CD4-positive, CD25-positive, alpha-beta regulatory T cell (primary cell): ENCODE results near the gene CRB1. TPM values are rescaled to one million over a fixed set of nuclear protein-coding genes. Genes with fewer than 3 reads are reported as not detected.

Source experiments
- ATAC-seq, 2 donors: fragments of 150-1000 bp; cut with Tn5 transposase; one replicate each; pipeline ENCODE4 v1.10.0; 2021; ENCODE audit warnings: low read depth in 2 of 2, moderate number of reproducible peaks in 2 of 2, moderate library complexity in 1 of 2
- DNase-seq, 3 donors: peaks; one replicate each; pipeline versions ENCODE4 v3.0.0 to v3.0.0-alpha.2; 2012 to 2022; ENCODE audit warnings: mixed read lengths in 1 of 3
- H3K27ac ChIP-seq: one replicate; pipeline ENCODE4 v1.7.0; 2013; ENCODE audit warnings: mild to moderate bottlenecking, low read length; ENCODE audit not compliant: insufficient read depth, poor library complexity, severe bottlenecking
- H3K27me3 ChIP-seq: one replicate; pipeline ENCODE4 v1.7.0; 2013; ENCODE audit warnings: low read length; ENCODE audit not compliant: control insufficient read depth, insufficient read depth
- H3K36me3 ChIP-seq: one replicate; pipeline ENCODE4 v1.7.0; 2013; ENCODE audit warnings: mild to moderate bottlenecking, low read length, moderate library complexity; ENCODE audit not compliant: control insufficient read depth, insufficient read depth
- H3K4me1 ChIP-seq: 2 replicates; pipeline ENCODE4 v1.7.0; 2013; ENCODE audit warnings: mild to moderate bottlenecking, low read length; ENCODE audit not compliant: insufficient read depth, control insufficient read depth, poor library complexity, severe bottlenecking
- H3K4me3 ChIP-seq: one replicate; pipeline ENCODE4 v1.7.0; 2013; ENCODE audit warnings: low read depth, mild to moderate bottlenecking, low read length, moderate library complexity
- H3K9me3 ChIP-seq, 2 experiments: 1 replicate in 1 of 2; 2 replicates in 1 of 2; pipeline ENCODE4 v1.7.0; 2013; ENCODE audit warnings: low read length in 2 of 2, mild to moderate bottlenecking in 1 of 2, moderate library complexity in 1 of 2; ENCODE audit not compliant: control insufficient read depth in 2 of 2
- H3K27ac Mint-ChIP-seq, 3 donors: one replicate each; pipeline ENCODE4 v1.8.0; 2020 to 2022; ENCODE audit warnings: mild to moderate bottlenecking in 3 of 3, mixed read lengths in 3 of 3, moderate library complexity in 2 of 3
- H3K27me3 Mint-ChIP-seq: one replicate; pipeline ENCODE4 v1.8.0; 2022; ENCODE audit warnings: mild to moderate bottlenecking, mixed read lengths
- H3K36me3 Mint-ChIP-seq: one replicate; pipeline ENCODE4 v1.8.0; 2020; ENCODE audit warnings: mixed read lengths
- H3K4me1 Mint-ChIP-seq, 4 donors: one replicate each; pipeline ENCODE4 v1.8.0; 2020 to 2022; ENCODE audit warnings: mixed read lengths in 4 of 4, mild to moderate bottlenecking in 1 of 4
- H3K4me3 Mint-ChIP-seq, 4 donors: one replicate each; pipeline ENCODE4 v1.8.0; 2020 to 2022; ENCODE audit warnings: mild to moderate bottlenecking in 4 of 4, mixed read lengths in 4 of 4, moderate library complexity in 3 of 4
- H3K9me3 Mint-ChIP-seq, 7 donors: one replicate each; pipeline ENCODE4 v1.8.0; 2020 to 2022; ENCODE audit warnings: mixed read lengths in 7 of 7, mild to moderate bottlenecking in 3 of 7, moderate library complexity in 2 of 7
- polyA plus RNA-seq, 4 donors: library from polyadenylated mRNA; unstranded; fragments of 300-500 nt; fragmentation: Illumina TruSeq; gene quantifications; one replicate each; pipeline ENCODE4 v1.2.3, GENCODE V29; 2021
- total RNA-seq: library from RNA; stranded (reverse); gene quantifications from one replicate; pipeline ENCODE4 v1.2.3, GENCODE V29; 2022

Gene CRB1
- total and polyA plus RNA-seq, 5 donors from 2014 or later, result not detected

DNA sequence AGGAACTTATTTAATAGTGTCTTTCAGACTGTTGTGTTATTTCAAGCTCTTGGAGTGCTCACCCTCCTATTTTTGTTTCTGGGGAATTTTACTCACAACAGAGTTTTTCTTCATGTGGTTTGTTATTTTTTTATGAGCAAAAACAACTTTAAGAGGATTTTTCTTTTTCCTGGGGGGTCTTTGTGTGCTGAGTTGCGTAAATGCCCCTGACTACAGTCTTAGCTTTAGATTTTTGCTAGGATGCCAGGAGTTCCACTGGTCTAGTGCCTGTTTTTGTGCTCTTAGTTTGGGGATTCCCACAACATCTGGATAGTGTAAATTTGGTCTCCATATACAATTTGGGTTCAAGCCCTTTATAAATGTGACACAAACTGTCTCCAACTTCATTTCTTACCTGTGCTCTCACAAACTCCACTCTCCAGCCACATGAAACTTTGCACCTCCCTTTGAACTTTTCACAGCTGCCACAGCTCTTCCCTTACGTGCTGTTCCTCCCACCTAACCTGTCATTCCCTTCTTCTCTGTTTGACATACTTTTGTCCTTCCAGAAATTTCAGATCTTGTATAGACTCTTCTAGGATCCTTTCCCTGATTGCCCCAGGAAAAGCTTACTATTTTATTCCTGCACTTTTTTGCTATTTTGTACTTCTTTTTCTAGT is 180.2 kb downstream of the CRB1 start:
- no peak overlapping the region for H3K4me3 Mint-ChIP-seq
- H3K36me3 ChIP-seq, result no peaks in the 10 kb centered on the region
- no peaks in the 10 kb centered on the region for H3K9me3 Mint-ChIP-seq
- no peaks in the 10 kb centered on the region for H3K27me3 ChIP-seq
- H3K4me1 ChIP-seq, result no peaks in the 10 kb centered on the region
- H3K36me3 Mint-ChIP-seq, result no peaks in the 10 kb centered on the region
- no peaks in the 10 kb centered on the region for H3K4me1 Mint-ChIP-seq
- no peak overlapping the region for H3K27ac ChIP-seq
- ATAC-seq (no peak), DNase-seq (no peak)
- H3K27me3 Mint-ChIP-seq, result no peaks in the 10 kb centered on the region
- no peak overlapping the region for H3K4me3 ChIP-seq
- H3K9me3 ChIP-seq, result no peaks in the 10 kb centered on the region
- H3K27ac Mint-ChIP-seq, result no peak overlapping the region

DNA sequence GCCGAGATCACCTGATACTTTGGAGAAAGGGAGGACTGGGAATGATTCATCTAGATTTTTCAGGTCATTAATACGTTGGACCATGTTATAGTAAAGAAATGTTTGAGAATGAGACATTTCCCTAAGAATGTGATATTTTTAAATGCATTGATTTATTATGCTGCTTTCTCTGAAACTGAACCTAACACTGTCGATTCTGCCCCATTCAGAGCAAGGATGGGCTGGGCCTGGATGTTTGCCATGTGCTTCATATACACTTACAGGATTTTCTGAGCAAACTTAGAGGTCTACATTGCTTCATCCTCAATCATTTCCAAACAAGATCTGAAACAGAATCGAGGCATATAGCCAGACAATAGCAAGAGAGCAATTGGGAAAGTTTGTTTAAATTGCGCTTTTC is 183.3 kb downstream of the CRB1 start:
- Mint-ChIP-seq H3K36me3 (no peaks in the 10 kb centered on the region), H3K4me1 (no peaks in the 10 kb centered on the region), H3K4me3 (no peak overlapping the region), H3K9me3 (no peaks in the 10 kb centered on the region), H3K27me3 (no peaks in the 10 kb centered on the region), H3K27ac (no peak overlapping the region)
- Histone ChIP-seq H3K27me3 (no peaks in the 10 kb centered on the region), H3K27ac (no peak overlapping the region), H3K36me3 (no peaks in the 10 kb centered on the region), H3K4me3 (no peak overlapping the region), H3K4me1 (no peaks in the 10 kb centered on the region), H3K9me3 (no peaks in the 10 kb centered on the region)
- DNase-seq (no peak), ATAC-seq (no peak)

DNA sequence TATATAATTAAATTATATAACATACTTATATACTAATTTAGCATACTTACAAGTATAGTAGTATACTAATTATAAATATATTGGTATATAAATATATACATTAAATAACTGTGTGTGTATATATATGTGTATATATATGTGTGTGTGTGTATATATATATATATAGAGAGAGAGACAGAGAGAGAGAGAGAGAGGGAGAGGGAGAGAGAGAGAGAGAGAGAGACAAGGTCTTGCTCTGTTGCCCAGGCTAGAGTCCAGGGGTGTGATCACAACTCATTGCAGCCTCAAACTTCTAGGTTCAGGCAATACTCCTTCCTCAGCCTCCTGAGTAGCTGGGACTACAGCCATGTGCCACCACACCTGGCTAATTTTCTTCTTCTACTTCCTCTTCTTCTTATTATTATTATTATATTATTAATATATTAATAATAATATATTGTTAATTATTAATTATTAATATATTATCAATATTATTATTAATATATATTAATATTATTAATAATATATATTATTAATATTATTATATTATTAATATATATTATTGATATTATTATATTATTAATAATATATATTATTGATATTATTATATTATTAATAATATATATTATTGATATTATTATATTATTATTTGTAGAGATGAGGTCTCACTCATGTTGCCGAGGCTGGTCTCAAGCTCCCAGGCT is 185.5 kb downstream of the CRB1 start:
- Histone ChIP-seq H3K4me3 (no peak overlapping the region), H3K36me3 (no peaks in the 10 kb centered on the region), H3K27ac (no peak overlapping the region), H3K9me3 (no peaks in the 10 kb centered on the region), H3K27me3 (no peaks in the 10 kb centered on the region), H3K4me1 (no peaks in the 10 kb centered on the region)
- Mint-ChIP-seq H3K4me3 (no peak overlapping the region), H3K9me3 (no peaks in the 10 kb centered on the region), H3K36me3 (no peaks in the 10 kb centered on the region), H3K4me1 (no peaks in the 10 kb centered on the region), H3K27me3 (no peaks in the 10 kb centered on the region), H3K27ac (no peak overlapping the region)
- DNase-seq, result no peak
- no peak for ATAC-seq

DNA sequence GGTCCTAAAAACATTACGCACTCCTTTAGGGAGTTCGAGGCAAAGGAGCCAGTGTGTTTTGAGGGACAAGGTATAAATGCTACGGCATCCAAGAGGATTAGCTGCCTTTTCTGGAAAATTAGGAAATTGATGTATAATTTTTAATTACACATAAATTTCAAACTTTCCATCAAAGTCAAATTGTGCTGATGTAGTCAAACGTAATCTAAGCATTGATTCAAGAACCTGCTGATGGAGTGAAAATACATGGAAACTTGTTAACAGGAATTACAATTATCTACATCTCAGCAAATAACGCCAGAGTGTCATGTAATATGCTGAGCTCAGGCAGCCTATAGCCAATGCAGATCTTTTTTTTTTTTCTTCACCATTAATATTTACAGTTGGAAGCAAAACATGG is 194.5 kb downstream of the CRB1 start:
- H3K4me3 Mint-ChIP-seq, result no peak overlapping the region

DNA sequence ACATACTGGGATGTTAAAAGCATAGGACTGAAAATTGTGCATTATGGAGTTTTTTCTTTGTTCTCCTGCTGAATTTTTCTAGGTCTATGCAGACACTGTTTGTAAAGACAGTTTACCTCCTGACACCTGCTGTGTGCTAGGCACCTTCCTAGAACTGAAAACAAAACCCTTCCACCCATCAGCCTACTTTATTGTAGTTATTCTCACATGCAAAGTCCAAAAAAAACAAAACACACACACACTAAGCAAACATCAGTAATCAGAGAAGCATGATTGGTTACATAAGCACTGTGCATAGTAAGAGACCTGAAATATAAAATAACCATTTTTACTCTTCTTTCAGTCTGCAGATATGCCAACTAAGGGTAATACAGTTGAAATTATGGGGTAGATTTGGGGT is 195.1 kb downstream of the CRB1 start:
- ATAC-seq (no peak), DNase-seq (no peak)
- Mint-ChIP-seq H3K9me3 (peaks cover 0 to 2% (median 0%) of the 10 kb centered on the region in 7 donors), H3K27ac (no peak overlapping the region), H3K36me3 (no peaks in the 10 kb centered on the region), H3K4me3 (no peak overlapping the region), H3K27me3 (no peaks in the 10 kb centered on the region), H3K4me1 (no peaks in the 10 kb centered on the region)
- H3K9me3 ChIP-seq, result no peaks in the 10 kb centered on the region
- H3K36me3 ChIP-seq, result no peaks in the 10 kb centered on the region
- H3K27me3 ChIP-seq, result peaks cover 15% of the 10 kb centered on the region
- H3K4me1 ChIP-seq, result no peaks in the 10 kb centered on the region
- no peak overlapping the region for H3K27ac ChIP-seq
- H3K4me3 ChIP-seq, result no peak overlapping the region

More for the DNA sequence above, 194.5 kb downstream of the CRB1 start:
- no peaks in the 10 kb centered on the region for H3K4me1 Mint-ChIP-seq
- Histone ChIP-seq H3K27me3 (peaks cover 15% of the 10 kb centered on the region), H3K27ac (no peak overlapping the region), H3K36me3 (no peaks in the 10 kb centered on the region), H3K4me3 (no peak overlapping the region), H3K9me3 (no peaks in the 10 kb centered on the region), H3K4me1 (no peaks in the 10 kb centered on the region)
- H3K27me3 Mint-ChIP-seq, result no peaks in the 10 kb centered on the region
- ATAC-seq (no peak), DNase-seq (no peak)
- H3K9me3 Mint-ChIP-seq, result peaks cover 0 to 2% (median 0%) of the 10 kb centered on the region in 7 donors
- no peaks in the 10 kb centered on the region for H3K36me3 Mint-ChIP-seq
- no peak overlapping the region for H3K27ac Mint-ChIP-seq

DNA sequence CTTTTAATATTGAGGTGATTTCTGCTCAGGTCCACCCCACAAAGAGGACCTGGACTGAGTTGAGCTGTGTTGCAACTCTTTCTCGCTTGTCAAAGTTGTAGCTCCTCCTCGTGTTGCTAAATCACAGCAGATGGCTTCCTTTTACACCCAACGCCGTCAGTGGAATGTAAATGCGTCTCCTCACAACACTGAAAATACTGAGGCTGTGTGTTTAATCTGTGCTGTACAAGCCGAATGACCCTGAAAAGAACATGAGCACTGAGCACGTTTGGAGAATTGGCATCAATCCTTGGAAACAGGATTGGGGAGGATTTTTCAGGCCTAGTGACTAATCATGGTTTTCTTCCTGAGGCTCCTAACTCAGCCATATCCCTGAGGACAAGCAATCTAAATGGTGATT is 196.0 kb downstream of the CRB1 start:
- no peak for ATAC-seq

DNA sequence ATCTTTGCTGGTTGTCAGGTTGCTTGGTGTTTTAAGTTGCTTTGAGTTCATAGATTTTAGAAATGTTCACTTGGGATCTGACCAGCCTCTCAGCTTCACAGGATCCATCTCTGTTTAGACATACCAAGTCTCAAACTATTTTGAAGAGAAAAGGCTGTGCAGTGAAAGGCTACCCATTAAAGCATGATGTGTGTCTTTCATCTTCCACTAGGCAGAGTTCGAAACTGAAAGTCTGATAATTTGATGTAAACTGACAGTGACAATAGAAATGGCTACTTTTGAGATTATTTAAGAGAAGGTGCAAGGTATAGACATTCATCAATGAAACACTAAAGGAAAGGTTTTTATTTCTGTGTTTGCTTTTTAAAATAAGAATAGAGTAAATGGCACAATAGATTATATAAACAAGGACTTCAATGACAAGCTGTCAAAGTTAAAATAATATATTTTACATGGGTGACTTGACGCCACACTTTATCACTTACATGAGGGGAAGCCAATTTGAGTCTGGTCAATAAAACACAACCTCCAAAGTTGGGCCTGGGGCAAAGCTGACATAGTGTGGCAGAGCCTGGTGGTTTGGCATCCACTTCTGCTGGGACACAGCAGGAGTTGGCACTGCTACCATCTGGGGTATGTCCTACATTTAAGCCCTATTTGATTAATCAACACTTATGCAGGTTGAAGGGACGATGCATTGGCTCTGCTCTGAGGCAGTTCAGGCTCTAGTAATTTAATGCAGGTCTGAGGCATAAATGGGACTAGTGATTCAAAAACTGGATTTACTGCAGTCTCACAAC is 197.7 kb downstream of the CRB1 start:
- Histone ChIP-seq H3K4me3 (no peak overlapping the region), H3K9me3 (no peaks in the 10 kb centered on the region), H3K27me3 (peaks cover 12% of the 10 kb centered on the region), H3K27ac (no peak overlapping the region), H3K4me1 (no peaks in the 10 kb centered on the region), H3K36me3 (no peaks in the 10 kb centered on the region)
- Mint-ChIP-seq H3K36me3 (no peaks in the 10 kb centered on the region), H3K27me3 (no peaks in the 10 kb centered on the region), H3K4me1 (no peaks in the 10 kb centered on the region), H3K4me3 (no peak overlapping the region), H3K9me3 (peaks cover 0 to 2% (median 0%) of the 10 kb centered on the region in 7 donors), H3K27ac (no peak overlapping the region)
- ATAC-seq, result no peak
- DNase-seq, result no peak

More for the DNA sequence above, 196.0 kb downstream of the CRB1 start:
- DNase-seq, result no peak
- H3K27ac Mint-ChIP-seq, result no peak overlapping the region
- peaks cover 15% of the 10 kb centered on the region for H3K27me3 ChIP-seq
- H3K4me1 Mint-ChIP-seq, result no peaks in the 10 kb centered on the region
- no peak overlapping the region for H3K4me3 Mint-ChIP-seq
- no peaks in the 10 kb centered on the region for H3K4me1 ChIP-seq
- no peaks in the 10 kb centered on the region for H3K9me3 ChIP-seq
- no peaks in the 10 kb centered on the region for H3K36me3 ChIP-seq
- H3K27me3 Mint-ChIP-seq, result no peaks in the 10 kb centered on the region
- no peak overlapping the region for H3K4me3 ChIP-seq
- no peak overlapping the region for H3K27ac ChIP-seq
- no peaks in the 10 kb centered on the region for H3K36me3 Mint-ChIP-seq
- peaks cover 0 to 2% (median 0%) of the 10 kb centered on the region in 7 donors for H3K9me3 Mint-ChIP-seq
